DMS153 (cell line): ENCODE data around the gene IGF2.

ENCODE experiments used
- DNase-seq: peaks from one replicate; lab custom pipeline; 2025; lab: John Stamatoyannopoulos, UW

Gene IGF2

DNA sequence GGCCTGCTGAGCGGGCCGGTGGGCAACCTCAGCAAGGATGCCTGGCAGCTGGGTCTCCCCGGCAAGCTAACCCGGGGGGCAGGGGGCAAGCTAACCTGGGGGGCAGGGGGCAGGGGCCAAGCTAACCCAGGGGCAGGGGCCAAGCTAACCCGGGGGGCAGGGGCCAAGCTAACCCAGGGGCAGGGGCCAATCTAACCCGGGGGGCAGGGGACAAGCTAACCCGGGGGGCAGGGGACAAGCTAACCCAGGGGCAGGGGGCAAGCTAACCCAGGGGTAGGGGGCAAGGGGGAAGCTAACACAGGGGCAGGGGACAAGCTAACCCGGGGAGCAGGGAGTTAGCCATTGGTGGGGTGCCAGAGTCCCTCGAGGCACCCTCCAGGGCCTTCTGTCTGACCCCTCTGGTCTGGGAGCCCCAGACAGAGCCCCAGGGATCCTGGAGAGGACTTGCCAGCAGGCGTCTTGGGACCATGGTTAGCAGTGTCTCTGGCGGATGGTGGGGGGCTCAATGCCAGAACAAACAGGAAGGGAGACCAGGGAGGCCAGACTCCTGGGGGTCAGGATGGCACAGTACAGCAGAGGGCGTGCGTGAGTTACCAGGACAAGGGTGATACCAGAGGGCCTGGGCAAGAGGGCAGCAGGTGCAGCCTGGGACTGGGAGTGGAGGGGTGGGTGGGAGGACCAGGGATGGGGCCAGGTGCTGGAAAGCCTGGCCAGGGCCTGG, 16.1 kb downstream of the IGF2 start:
- no peak for DNase-seq

DNA sequence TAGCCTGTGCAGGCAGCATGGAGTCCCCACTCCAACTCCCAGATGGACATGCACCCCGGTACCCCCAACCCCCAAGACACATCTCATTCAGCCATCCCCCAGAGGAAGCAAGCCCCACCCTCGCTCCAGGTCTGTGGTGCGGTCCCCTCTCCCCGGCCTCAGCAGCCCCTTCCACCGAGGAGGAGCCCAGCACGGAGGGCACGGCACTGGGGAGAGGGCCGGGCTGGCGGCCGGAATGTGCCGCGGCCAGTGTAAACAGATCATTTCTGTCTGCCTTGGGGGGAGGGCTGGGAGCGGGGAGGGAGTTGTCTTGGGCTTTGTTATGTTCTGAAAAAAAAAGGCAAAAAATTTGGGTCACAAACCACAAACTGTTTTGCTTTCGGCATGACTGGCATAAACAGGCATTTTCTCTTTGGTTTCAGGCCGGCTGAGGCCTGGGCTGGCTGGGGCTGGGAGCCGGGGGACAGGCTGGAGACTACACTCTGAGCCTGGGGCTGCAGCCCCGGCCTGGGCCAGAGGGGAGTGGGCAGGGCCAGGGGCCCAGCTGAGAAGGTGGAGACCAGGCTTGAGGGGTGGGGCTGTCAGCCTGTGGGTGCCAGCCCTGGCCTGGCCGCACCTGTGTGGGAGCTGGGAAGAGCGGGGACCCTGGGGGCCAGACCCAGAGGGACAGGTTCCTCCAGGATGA, 16.8 kb downstream of the IGF2 start:
- DNase-seq: no peak

DNA sequence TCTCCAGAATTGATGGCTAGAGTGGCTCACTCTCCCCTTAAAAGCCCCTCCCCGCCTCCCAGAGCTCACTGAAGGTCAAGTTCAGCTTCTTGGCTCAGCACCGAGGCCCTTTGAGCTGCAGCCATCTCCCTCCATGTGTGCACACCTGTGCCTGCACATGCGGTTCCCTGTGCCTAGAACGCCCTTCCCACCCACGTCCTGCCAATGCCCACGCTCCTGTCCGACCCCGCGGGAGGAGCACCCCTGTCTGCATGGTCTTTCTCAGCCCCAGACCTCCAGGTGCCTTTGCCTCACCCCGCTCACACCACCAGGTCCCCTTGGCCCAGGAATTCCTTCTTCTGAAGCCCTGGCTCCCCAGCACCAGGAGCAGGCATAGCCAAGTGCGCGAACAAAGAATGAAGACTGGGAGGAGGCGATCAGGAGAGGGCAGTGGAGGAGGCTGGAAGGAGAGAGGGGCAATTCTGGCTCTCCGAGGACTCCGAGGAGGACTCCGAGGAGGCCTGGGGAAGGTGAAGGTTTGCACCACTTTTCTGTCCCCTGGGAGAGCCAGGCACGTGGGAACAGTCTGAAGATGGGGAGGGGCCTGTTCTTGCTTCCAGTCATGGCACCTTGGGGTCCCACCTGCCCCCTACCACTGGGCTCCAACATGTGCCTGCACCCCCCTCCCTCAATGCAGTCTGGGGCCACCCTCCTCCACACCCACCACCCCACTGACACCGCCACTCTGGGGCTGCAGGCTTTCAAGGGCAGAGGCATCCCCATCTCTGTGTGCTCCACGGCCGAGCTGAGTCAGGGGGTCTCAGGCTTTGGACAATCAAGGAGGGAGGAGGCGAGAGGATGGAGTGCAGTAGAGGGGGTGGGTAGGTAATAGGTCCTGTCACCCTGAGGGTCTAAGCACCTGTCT, 17.7 kb downstream of the IGF2 start:
- no peak for DNase-seq

DNA sequence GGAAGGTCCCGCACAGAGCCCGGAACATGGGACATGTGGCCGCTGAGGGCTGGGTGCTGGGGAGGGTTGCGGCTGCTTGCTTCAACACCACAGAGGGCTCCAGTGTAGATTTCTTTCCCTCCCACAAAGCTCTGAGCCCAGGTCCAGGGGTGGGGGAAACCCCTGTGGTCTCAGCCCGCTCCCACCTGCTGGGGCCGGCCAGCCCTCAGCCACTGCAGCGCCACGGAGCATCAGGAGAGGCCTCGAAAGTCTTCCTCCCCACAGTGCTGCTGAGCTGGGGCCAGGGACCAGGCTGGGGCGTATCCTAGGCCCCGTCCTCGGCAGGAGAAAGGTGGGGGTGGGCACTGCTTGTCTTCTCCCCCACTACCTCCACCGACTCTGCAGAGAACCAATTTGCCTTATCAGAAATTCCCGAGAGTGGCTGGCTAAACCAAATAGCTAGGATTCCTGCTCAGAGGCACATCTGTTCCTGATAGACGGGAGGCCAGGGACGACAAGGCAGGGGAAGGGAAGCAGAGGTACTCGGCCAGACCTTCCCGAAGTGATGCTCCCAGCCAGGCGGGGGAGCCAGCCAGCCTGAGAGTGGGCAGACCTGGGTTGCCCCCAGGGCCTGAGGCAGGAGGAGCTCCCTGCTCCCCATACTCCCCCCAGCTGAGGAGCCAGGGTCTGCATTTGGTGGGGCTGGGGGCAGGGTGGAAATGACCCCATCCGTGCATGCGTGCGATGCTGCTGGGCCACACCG, 18.7 kb downstream of the IGF2 start:
- DNase-seq: no peak

GRCh38 chr11:2118677-2119076, 20.5 kb downstream of the IGF2 start:
- no peak for DNase-seq

DNA sequence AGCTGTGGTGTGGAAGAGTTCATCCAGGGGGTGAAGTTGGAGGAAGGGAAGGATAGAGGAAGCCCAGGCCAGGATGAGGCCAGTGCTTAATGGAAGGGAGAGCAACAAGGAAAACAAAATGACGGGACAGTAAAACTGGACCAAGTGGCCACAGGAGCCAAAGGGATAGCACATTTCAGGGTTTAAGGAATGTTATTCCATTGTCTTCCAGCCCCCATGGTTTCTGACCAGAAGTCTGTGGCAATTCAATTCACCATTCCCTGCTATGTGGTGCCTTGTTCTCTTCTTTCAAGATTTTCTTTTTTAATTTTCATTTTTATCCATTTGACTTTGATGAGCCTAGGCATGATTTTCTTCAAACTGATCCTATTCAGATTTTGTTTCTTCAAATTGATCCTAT, 22.5 kb downstream of the IGF2 start:
- no peak for DNase-seq

DNA sequence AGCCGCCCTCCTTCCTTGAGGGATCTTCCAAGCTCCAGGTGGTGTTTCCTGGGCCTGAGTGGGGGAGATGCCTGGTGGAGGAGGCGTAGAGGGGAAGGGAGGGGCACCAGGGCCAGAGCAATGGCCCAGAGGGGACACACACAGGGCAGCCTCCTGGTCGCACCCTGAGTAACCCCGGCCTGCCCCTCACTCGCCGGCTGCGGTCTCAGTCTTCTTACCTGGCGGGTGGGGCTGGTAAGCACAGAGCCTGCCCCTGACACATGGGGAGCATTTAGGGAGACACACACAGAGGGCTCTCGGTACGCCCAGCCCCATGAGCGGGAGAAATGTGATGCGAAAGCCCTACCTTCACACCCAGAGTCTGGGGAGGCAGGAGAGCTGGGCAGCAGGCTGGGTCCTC, 23.9 kb downstream of the IGF2 start:
- DNase-seq: no peak

DNA sequence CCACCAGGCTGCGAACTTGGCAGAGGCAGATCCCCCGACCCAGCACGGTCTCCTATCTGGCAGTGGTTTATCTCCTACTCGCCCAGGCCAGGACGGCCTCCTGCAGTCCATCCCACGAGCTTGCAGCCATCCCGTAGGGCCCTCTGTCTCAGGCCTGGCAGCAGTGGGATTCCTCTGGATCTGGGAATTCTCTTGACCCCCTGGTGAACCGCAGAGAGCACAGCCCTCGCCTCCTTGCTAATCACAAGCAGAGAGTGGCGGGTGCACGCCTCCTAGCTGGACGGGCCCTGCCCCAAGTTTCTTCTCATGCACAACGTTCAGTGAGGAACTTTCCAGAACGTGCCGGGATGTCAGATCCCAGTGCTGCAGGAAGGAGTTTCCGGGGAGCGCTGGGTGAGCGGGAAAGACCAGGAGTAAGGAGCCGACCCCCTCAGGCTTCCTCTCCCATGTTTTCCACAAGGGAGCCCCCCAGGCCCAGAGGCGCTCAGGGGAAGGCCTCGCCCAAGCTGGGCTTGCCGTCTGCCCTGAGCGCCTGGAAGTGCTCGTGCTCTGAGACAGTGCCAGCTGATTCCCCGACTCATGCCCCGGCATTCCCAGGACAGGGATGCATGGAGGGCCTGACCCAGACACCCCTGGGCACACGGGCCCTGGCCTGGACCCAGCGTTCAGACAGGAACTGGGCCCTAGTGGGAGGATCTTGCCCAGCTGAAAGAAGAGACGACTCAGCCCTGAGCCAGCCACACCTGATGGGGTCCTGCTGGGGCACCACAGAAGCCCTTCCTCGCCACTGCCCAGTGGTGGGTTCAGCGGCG, 24.6 kb downstream of the IGF2 start:
- DNase-seq: no peak

DNA sequence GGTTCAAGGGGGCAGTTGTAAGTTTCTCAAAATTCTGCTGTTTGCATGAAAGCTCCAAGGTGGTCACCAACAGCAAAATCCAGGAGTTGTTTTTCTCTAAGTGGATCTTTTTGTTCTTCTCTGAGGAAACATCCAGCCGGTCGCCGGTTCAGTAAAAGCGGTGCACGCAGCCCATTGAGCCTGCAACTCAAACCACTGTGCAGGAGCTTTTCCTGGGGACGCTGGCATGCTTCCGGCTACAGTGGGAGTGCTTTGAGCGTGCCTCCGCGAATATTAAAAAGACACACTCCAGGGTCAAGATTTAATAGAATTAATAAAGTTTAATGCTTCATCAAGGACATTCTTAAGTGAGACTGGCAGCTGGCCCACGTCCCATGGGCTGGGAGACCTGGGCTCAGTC, 25.4 kb downstream of the IGF2 start:
- no peak for DNase-seq

DNA sequence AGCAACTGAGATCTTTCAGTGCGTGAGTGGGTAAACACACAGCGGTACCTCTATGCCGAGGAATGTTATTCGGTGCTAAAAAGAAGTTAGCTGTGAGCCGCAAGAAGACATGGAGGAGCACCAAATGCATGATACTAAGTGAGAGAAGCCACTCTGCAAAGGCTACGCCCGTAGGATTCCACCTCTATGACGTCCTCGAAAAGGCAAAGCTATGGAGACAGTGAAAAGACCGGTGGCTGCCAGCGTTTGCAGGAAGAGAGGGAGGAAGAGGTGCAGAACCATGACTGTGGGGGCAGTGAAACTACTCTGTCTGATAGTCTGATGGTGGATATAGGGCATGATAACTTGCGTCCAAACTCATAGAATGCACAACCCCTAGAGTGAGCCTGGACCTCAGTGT, 28.7 kb downstream of the IGF2 start:
- no peak for DNase-seq

DNA sequence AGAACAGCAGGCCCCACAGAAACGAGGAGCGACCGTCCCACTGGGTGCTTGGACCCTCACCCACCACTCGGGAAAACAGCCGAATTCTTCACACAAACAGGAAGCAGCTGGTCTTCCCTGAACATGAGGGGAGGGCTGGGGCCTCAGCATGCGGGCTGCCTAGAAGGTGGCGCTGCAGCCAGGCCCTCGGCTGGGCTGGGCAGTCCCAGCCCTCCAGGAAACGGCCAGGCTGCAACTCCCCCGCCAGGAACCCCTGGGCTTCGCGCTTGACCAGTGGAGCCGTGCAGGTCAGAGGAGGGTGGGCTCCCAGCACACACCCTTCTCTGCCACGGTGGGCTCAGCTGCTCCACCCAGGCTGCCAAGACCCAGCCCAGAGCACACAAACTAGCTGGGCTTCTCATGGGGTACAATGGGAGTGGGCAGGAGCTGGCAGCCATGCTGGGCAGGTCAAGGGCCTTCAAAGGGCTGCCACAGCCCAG, 29.6 kb downstream of the IGF2 start:
- DNase-seq: no peak

GRCh38 chr11:2108675-2109491, 30.3 kb downstream of the IGF2 start:
- DNase-seq: no peak

GRCh38 chr11:2107941-2108630, 31.1 kb downstream of the IGF2 start:
- no peak for DNase-seq

DNA sequence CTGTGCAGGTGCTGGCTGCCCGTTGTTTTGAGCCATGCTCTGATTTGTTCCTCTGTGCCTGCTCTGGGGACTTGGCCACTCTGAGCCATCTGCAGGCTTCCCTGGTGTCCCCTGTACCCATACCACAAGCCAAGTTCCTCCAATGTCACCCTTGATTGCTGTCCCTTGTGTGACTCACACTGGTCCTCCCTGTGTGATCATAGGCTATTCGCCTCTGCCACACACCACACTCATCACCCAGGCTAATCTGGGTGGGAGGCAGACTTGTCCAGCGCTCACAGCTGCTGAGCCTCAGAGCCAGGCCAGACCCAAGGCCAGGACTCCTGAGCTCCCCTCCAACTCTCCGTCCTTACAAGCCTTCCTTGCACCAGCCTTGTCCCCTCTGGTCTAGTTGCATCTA, 31.7 kb downstream of the IGF2 start:
- no peak for DNase-seq

- no peak for DNase-seq
These were observed 32.5 kb downstream of the IGF2 start for GRCh38 chr11:2106583-2107209.

DNA sequence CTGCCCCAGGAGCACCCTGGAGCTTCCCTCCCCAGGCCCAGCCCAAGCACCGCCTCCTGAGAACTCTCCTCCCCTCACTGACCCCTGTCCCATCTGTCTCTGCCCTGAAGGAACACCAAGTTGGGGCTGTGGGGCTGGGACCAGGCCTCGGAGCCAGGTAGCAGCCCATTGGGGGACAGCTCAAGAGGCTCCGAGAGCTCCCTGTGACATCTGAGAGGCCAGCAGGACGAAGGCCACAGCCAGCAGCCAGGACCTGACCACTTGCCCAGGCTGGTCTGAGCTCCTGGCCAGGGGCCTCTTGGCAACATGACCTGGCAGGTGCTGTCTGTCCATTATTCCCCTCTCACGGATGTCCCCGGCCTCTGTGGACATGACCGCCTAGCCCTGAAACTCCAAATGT, 33.7 kb downstream of the IGF2 start:
- no peak for DNase-seq

- DNase-seq: no peak
These were observed 34.4 kb downstream of the IGF2 start for GRCh38 chr11:2104524-2105440.
